GM21447 (cell line): ENCODE data around the gene FAM200A.
A peak's percentile ranks its signal among the peaks of the same experiment; 100 is the strongest.
"Not testable (repeated sequence)": the region's sequence is repeated elsewhere in the genome, so short reads cannot be mapped to it uniquely, and the experiment has no call there.

Experiments
- ATAC-seq: cut with Tn5 transposase; IDR thresholded peaks from one replicate; pipeline ENCODE4 v1.9.1; 2021; ENCODE audit not compliant: unreplicated experiment

The FAM200A gene

GRCh38 chr7:99551767-99552463 is at the start of gene FAM200A:
Gene FAM200A, minus strand, starts transcription at chr7:99552114. Its CDS starts 3,707 bp downstream, at chr7:99548407.
- ATAC-seq = peak; percentile 98

GRCh38 chr7:99599836-99600235 is 47.9 kb upstream of the FAM200A start:
- ATAC-seq = no peak

DNA sequence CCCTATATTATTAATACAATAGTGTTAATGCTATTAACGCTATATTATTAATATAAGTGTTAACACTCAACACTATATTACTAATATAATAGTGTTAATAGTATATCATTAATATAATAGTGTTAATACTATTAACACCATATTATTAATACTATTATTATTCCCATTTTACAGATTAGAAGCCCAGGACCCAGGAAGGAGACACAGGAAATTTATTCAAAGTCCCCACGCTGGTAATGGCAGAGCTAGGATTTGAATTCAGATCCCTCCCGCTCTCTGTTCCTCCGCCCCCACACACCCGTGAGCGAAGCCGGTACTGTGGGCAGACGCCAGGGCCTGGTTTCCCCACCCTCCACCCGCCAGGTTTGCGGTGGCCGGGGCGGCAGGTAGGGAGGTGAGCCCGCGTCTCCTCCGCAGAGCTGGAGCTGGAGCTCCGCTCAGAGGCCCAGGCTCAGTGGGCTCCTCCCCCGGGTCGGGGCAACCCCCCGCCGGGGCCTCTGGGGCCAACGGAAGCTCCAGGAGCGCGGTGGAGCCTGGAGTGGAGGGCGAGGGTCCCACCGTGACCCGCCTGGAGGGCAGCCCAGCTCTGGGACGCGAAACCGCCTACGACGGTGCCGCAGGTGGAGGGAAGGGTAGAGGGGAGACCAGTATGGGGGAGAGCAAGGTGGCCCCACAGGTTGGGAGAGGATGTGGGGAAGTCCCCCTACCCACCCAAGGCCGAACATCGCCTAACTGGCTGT is 46.0 kb upstream of the FAM200A start, which contains the start of gene TMEM225B:
TSS of gene TMEM225B (plus strand) at position 506 of the 740 bp plus-strand sequence. CDS start 6,122 bp downstream, outside the sequence.
- no peak for ATAC-seq

- no peak for ATAC-seq
Measured at GRCh38 chr7:99596408-99596955, 44.6 kb upstream of the FAM200A start.

DNA sequence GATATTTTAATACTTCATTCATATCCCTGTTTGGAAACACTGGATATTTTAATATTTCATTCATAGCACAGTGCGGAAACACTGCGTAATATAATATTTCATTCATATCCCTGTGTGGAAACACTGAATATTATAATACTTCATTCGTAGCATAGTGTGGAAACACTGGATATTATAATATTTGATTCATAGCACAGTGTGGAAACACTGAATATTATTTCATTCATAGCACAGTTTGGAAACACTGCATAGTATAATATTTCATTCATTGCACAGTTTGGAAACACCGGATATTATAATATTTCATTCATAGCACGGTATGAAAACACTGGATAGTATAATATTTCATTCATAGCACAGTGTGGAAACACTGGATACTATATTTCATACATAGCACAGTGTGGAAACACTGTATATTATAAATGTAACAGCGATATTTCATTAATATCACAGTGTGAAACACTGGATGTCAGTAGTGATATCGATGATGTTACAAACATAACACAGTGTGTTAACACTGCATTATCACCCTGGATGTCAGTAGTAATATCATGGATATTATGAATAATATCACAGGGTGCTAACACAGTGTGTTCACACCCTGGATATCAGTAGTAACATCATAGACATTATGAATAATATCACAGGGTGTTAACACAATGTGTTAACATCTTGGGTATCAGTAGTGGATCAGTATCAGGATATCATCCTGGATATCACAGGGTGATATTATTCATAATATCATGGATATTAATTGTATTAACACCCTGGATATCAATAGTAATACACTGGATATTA is 43.2 kb upstream of the FAM200A start:
- no peak for ATAC-seq

- no peak for ATAC-seq
Measured at GRCh38 chr7:99588868-99589267, 37.0 kb upstream of the FAM200A start.

DNA sequence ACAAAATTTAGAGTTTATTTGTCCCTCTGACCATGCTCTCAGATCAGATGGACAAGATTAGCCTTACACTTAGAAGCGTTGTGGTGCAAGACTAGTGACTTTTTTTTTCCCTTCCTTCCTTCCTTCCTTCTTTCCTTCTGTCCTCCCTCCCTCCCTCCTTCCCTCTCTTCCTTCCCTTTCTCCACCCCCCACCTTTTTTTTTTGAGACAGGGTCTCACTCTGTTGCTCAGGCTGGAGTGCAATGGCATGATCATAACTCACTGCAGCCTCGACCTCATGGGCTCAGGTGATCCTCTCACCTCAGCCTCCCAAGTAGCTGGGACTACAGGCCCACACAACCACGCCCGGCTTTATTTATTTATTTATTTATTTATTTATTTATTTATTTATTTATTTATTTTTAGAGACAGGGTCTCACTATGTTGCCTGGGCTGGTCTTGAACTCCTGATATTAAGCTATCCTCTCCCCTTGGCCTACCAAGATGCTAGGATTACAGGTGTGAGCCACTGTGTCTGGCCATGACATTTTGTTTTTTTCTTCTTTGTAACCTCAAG is 28.9 kb upstream of the FAM200A start:
- ATAC-seq = not testable (repeated sequence)

DNA sequence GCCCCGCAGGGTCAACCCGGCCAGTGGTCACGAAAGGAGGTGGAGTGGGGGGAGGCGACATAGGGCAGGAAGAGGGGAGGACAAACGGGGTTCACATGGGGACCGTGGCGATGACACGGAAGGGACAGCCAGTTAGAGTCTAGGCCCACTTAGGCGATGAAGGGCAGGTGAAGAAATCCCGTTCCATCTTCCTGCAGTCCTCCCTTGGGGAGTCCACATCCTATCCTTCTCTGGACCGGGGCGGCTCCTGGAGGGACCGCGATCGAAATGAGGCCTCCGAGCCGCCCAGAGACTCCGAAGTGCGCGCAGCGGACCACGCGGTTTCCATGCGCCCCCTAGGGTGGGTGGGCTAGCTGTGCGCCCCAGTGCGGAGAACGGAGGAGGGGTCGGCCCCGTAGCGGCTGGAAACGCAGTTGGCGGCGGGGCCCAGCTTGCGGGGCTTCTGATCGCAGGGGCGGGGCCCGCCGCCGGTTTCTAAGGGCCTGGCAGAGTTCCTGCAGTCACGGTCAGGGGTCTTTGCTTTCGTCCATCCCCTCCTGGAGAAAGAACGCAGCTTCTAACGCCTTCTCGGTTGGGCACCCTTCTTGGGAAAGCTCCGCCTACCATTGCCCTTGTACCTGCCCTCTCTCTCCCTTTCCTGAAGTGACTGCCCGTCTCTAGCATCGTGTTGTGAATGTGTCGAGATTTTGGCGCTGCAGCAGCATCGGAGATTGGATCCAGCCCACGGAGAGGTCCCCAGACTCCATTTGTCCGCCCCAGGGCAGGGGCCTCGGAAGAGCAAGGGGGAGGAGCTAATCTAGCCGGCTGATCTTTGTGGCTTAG is 28.3 kb upstream of the FAM200A start:
- ATAC-seq = no peak

- ATAC-seq = no peak
Measured at GRCh38 chr7:99579281-99579955, 27.5 kb upstream of the FAM200A start.

GRCh38 chr7:99576251-99576650 is 24.3 kb upstream of the FAM200A start:
- no peak for ATAC-seq

DNA sequence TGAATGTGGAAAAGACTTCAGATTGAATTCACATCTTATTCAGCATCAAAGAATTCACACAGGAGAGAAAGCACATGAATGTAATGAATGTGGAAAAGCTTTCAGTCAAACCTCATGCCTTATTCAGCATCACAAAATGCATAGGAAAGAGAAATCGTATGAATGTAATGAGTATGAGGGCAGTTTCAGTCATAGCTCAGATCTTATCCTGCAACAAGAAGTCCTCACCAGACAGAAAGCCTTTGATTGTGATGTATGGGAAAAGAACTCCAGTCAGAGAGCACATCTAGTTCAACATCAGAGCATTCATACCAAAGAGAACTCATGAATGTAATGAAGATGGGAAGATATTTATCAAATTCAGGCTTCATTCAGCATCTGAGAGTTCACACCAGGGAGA is 21.3 kb upstream of the FAM200A start:
- no peak for ATAC-seq

GRCh38 chr7:99571768-99572167 is 19.9 kb upstream of the FAM200A start:
- ATAC-seq = no peak

DNA sequence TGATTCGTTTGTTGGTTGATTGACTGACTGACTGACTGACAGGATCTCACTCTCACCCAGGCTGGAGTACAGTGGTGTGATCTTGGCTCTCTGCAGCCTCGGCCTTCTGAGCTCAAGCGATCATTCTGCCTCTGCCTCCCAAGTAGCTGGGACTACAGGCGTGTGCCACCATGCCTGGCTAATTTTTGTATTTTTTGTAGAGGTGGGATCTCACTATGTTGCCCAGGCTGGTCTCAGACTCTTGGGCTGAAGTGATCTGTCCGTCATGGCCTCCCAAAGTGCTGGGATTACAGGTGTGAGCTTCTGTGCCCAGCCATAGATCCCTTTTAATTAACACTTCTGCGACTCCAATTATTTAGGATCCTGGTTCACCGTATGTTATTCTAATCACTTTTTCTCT is 16.9 kb upstream of the FAM200A start:
- not testable (repeated sequence) for ATAC-seq

DNA sequence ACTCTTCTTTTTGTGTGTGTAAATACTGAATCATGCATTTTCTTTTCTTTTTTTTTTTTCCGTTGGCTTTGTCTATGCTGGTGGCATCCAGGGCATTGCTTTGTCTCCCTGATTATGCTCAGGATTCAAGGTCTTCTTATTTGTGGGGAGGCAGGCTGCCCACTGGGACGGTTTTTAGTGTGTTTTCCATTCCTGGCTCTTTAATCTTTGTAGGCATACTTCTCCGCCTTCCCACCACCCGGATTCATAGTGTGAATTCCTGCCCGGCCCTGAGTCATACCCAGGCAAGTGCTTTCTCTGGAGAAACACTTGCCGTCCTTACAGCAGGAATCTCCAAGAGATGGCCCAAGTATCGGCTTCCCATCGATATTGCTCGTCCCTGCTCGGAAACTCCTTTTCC is 11.7 kb upstream of the FAM200A start:
- no peak for ATAC-seq

- no peak for ATAC-seq
Measured at GRCh38 chr7:99562832-99563231, 10.9 kb upstream of the FAM200A start.

DNA sequence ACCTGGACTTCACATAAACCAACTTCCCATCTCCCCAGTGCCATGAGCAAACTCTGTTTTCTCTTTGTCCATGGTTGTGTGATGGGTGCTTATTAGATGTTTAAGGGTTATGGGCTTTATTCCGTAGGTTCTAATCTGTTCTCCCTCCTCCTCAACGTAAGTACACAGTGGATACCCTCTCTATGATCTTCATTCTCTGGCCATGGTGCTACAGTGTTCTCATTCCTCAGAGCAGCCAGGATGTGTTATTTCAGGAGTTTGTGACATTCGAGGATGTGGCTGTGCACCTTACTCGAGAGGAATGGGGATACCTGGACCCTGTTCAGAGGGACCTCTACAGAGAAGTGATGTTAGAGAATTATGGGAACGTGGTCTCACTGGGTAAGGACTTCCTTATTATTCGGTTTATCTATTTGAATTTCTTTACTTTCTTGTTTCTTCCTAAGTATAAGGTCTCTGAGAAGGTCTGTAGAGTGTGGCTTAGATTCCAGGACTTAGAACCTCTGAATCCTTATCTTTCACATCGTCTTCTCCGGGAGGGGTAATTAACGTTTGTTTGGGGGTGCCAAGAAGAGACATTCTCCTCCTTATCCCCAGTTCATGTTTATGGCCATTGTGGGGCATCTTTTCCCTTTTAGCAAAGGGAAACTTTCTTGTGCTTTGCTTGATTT is 10.3 kb upstream of the FAM200A start:
- ATAC-seq = no peak

- ATAC-seq = no peak
Measured at GRCh38 chr7:99561737-99562051, 9.8 kb upstream of the FAM200A start.

DNA sequence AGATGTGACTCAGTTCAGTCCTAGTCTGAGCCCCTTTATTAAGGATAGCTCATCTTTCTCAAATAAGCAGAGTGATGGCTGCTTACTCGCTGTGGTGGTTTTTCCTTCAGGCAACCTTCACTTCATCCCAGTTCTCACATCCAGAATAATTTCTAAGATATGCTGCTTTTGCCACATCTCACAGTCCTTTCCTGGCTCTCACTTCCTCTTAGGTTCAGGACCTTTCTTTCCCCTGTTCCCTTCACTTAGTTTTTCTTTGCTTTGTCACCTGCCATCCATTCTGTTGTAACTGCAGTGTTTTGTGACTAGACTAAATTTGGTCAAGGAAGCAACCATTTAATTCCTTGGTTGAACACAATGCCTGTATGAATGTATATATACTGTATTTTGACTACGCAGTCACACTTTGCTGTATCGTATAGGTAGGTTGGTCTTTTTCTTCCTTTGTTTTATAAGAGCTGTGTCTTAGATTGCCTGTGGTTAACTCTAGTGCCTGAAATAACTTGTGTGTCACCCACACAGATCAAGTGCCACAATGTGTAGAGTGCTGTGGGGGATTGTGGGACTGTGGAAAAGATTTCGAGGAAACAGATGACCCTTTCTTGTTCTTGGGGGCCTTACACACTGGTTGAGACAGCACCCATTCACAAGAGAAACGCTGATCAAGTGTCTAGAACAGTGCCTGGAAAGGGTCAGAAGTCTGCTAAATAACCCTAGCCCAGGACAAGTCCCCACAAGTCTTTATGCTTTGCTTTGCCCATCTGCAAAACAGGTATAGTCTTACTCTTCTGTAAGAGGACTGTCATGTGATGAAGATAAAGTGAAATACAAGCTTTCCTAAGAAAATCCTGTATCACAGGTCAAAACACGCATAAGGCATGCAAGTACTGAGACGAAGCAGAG is 9.2 kb upstream of the FAM200A start:
- no peak for ATAC-seq
